Stimulated activated CD4-positive, alpha-beta T cell treated with anti-CD3 and anti-CD28 coated beads, Interleukin-4, amount 100 ng/mL, for 24 hours (primary cell): ENCODE results near the gene PMM2.

Experiments
- DNase-seq: peaks from one replicate; pipeline ENCODE4 v3.0.0-alpha.2; 2020

Gene PMM2

GRCh38 chr16:8854298-8854948 is 56.8 kb downstream of the PMM2 start:
- DNase-seq, result no peak

DNA sequence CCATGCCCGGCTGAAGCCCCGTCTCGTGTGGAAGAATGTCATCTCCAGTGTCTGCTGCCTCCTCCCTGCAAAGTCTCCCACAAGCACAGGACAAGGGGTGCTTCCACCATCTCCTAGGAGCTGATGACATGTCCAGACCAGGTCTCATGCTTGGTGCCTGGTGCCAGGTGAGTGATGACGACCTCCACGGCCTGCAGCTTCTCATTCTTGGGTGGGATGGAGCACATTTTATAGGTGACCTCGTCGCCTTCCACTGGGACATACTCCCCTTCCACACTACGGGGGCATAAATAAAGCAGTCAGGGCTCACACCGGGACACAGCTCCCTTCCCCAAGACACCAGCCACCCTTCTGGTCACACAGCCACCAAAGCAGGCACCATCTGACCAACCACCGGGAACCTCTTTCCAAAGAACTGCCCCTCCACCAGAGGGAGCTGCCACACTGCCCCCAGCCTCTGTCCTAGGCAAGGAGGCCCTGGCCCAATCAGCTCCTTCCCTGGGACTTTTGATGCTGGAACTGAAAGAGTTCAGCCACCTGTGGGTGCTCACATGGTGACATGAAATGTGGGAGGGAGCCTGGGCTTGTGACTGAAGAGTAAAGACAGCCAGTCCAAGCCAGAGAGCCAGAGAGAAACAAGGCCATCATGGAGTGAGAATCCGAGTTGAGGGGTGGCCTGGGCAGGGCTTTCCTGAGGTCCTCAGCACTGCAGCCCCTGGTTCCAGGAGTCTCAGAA is 57.6 kb downstream of the PMM2 start:
- DNase-seq, result no peak

DNA sequence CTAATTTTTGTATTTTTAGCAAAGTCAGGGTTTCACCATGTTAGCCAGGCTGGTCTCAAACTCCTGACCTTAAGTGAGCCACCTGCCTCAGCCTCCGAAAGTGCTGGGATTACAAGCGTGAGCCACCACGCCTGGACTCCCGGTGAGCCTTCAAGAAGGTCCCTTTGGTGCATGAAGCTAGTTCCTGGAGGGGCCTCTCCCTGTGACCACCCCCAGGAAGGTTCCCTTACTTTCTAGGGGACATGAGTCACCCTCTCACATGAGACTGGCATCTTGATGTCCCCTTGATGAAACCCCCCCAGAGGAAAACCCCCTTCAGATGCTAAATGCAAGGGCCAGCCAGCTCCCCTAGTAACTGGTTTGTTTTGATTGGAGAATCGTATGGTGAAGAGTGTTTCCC is 58.3 kb downstream of the PMM2 start:
- DNase-seq, result no peak

DNA sequence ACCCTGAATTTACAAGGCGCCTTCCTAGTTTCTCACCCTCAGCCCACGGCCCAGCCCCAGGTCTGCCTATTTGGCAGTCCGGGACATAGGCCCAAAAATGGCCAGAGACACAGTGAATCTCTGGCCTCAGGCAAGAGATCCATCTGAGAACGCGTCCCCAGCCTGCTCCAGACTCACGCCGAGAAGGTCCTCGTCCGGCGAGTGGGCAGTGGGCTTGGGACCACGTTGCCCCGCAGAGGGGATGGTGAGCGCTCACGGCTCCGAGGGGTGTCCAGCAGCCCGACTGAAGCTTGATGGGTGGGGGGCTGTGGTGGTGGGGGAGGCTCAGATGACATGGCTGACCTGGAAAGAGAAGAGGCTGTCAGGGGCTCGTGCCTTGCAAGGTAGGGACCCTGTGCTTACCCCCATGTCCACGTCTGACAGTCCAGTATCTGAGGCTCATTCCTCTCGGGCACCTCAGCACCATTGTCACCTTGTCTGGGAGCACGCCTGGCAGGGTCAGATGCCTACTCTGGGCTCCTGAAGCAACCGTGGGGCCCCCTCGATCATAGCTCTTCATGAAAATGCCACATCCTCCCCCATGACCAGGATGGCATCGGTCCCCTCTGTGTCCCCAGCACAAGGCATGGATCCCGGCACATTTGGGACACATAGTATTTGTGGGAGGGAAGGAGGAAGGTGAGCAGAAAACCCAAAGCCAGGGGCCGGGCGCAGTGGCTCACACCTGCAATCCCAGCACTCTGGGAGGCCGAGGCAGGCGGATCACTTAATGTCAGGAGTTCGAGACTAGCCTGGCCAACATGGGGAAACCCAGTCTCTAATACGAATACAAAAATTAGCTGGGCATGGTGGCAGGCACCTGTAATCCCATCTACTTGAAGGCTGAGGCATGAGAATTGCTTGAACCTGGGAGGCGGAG is 61.6 kb downstream of the PMM2 start:
- no peak for DNase-seq

DNA sequence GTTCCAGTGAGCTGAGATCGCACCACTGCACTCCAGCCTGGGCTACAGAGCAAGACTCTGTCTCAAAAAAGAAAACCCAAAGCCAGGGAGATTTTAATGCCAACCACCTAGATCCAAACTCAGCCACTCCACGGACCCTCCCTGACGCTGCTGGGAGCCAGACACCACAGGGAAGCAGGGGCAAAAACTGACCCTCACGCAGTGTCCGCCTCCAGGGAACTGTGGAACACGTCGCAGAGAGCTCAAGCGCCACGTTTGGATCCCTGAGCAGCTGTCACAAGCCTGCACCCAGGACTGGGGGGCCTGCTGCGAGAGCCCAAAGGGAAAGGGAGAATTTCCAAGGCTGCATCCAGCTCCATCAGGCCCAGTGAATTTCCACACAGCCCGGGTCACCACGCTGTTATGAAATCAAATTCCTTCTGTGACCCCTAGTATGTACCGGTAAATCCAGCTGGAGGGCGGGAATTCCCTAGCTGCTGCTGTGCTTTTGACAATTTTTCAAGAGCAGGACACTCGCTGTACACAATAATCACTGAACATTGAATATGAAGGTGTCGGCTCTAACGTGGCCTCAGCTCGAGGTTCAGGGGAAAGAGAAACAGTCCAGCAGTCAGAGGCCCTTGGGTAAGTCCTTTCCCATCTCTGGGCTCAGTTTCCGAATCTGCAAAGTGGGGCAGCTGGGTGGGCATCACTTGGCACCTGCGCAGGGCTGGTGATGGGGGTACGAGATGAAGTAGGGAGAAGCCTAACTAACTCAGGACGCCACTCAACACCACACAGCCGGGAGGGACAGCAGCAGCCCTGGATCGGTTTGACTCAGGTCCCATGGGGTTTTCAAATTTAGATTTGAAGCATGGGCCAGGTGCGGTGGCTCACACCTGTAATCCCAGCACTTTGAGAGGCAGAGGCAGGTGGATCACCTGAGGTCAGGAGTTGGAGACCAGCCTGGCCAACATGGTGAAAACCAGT is 62.6 kb downstream of the PMM2 start:
- DNase-seq, result no peak

DNA sequence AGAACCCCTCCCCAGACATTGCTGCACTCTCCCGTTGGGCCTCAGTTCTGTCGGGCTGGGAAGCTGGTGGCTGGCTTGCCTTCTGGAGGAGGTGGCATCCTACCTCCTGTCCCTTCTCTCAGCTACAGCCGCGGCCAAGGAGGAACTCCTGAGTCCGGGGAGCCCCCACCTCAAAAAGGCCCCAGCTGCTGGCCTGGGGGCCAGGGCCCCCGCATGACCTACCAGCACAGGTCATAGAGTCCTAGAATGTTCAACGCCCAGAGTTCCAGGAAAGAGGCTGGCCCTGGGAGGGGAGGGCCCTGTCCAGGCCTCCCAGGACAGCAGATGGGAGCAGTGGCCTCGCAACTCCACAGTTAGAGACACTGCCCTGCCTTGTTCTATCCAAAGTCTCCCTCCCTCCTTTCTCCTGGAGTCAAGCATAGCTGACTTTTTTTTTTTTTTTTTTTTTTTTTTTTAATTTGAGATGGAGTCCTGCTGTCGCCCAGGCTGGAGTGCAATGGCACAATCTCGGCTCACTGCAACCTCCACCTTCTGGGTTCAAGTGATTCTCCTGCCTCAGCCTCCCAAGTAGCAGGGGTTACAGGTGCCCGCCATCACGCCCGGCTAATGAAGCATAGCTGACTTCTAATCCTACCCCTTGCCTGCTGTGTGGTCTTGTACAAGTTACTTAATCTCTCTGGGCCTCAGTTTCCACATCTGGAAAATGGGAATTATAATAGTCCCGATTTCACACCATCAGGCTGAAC is 64.1 kb downstream of the PMM2 start:
- DNase-seq, result no peak

DNA sequence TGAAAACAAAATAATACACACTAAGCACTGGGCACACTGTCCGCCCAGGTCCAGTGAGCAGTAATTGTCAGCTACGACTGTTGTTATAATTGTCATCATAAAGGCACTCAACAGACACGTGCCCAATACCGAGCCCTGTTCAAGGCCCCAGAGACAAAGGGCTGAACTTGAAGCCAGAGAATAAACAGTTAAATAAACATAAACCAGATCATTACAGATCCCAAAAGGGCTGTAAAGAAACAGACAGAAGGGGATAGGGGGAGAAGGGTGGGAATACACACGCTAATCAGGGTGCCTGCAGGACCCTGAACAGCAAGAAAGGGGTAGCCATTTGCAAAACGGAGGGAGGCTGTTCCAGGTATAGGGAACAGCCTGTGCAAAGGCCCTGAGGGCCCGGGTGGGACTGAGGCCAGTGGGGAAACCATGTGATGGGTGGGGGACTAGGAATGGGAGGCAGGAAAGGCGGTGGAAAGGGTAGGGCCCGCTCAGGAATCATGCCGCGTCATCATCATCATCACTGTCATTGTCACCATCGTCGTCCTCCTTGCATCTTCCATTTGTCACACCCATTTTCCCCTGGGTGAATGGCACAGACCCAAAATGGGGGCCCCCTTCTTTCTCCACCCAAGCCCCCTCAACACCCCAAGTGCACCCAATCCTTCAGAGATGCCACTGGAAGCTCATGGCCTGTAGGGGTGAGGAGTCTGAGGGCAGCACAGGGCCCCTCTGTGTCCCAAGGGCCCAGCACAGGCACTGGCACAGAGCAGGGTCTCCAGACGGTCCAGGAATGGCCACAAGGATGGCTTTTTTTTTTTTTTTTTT is 64.9 kb downstream of the PMM2 start:
- no peak for DNase-seq

- DNase-seq, result no peak
Measured at GRCh38 chr16:8863594-8864424, 66.2 kb downstream of the PMM2 start.

- DNase-seq, result no peak
Measured at GRCh38 chr16:8864480-8865110, 67.0 kb downstream of the PMM2 start.

- no peak for DNase-seq
Measured at GRCh38 chr16:8865145-8865882, 67.7 kb downstream of the PMM2 start.

GRCh38 chr16:8866118-8866883 is 68.7 kb downstream of the PMM2 start:
- no peak for DNase-seq

GRCh38 chr16:8866884-8867215 is 69.2 kb downstream of the PMM2 start:
- no peak for DNase-seq

- no peak for DNase-seq
Measured at GRCh38 chr16:8867216-8867931, 69.7 kb downstream of the PMM2 start.

- DNase-seq, result no peak
Measured at GRCh38 chr16:8867932-8868415, 70.3 kb downstream of the PMM2 start.

- peak; percentile 81 for DNase-seq
Measured at GRCh38 chr16:8868416-8869211, 71.0 kb downstream of the PMM2 start, which contains the start of gene CARHSP1. Gene CARHSP1 (minus strand): TSS chr16:8869006. CDS start chr16:8859328, 9,678 bp downstream.
